Mammary epithelial cell (primary cell): Measurements from ENCODE around the gene KCNJ6.

Source experiments
- CTCF ChIP-seq, 2 donors: IDR thresholded peaks in 1 of 2; conservative IDR thresholded peaks in 1 of 2; 2 replicates each; pipeline ENCODE4 v1.5.1; 2011 to 2012; ENCODE audit warnings: inconsistent platforms in 2 of 2, low read length in 2 of 2, mild to moderate bottlenecking in 2 of 2, control low read depth in 1 of 2, low read depth in 1 of 2; ENCODE audit not compliant: insufficient read depth in 1 of 2; ENCODE audit errors: extremely low read depth in 1 of 2
- EZH2 ChIP-seq: IDR thresholded peaks from 2 replicates; pipeline ENCODE4 v1.6.1; 2012; ENCODE audit warnings: low read length, inconsistent platforms, borderline replicate concordance

- TF ChIP-seq CTCF (conservative IDR thresholded peaks at IDR 0.05 in 1 of 2, IDR thresholded peaks at IDR 0.05 in 1 of 2; ENCODE audit: extremely low read depth in 1 of 2, insufficient read depth in 1 of 2, low read depth in 1 of 2, low read length in 2 of 2), result no peak
- no peak for TF ChIP-seq EZH2
Observed at GRCh38 chr21:37829447-37829846, 86.8 kb downstream of the KCNJ6 start.
